Astrocyte (in vitro differentiated cells and primary cell): ENCODE data around the gene MTA3.

Experiments
- CTCF ChIP-seq: IDR thresholded peaks from 2 replicates; pipeline ENCODE4 v1.5.1; 2011; ENCODE audit warnings: low read depth, mild to moderate bottlenecking, inconsistent platforms, low read length, moderate library complexity; ENCODE audit not compliant: insufficient read depth
- EZH2 ChIP-seq: IDR thresholded peaks from 2 replicates; pipeline ENCODE4 v1.6.1; 2012; ENCODE audit warnings: mild to moderate bottlenecking, low read length, inconsistent platforms; ENCODE audit not compliant: insufficient read depth

DNA sequence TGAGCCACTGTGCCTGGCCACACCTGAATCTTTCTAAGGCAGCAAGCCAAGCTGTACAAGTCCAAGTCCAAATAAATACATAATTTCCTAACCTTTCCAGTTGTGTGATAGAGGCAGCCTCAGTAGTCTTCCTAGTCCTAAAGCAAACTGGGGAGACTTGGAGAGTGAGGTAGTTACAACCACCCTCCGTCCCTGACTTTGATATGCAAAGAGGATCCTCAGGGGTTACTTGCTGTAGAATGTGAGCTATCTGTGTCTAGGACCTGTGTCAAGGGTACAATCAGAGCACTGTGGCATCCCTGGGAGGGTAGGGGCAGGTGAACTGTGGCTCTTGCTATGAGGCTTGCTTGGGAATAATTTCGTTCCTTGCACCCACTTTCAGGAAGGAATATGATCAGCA is 46.4 kb upstream of the MTA3 start:
- TF ChIP-seq CTCF: no peak
- no peak for TF ChIP-seq EZH2
